Fibroblast of skin of right quadriceps (primary cell): ENCODE results near the gene HOXB13.

Experiments
- DNase-seq: peaks from one replicate; pipeline ENCODE4 v3.0.0-alpha.2; 2013

HOXB13 gene

GRCh38 chr17:48728232-48729231 lies at the start of gene HOXB13:
TSS of gene HOXB13 (minus strand) at chr17:48728750. CDS start at chr17:48728593, 157 bp downstream.
- DNase-seq, result peak; percentile 64

- DNase-seq, result no peak
These were observed 48.1 kb upstream of the HOXB13 start for GRCh38 chr17:48776602-48777001.

DNA sequence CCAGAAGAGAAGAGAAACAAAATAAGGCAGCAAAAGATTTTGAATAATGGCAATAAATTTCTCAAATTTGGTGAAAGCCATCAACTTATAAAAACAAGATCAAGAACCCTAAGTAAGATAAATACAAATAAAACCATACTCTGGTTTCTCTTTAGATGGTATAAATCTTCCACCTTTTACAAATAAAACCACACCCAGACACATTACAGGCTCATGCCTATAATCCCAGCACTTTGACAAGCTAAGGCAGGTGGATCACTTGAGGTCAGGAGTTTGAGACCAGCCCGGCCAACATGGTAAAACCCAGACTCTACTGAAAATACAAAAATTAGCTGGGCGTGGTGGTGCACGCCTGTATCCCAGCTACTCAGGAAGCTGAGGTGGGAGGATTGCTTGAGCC lies 44.7 kb upstream of the HOXB13 start:
- no peak for DNase-seq

- DNase-seq, result no peak
These were observed 42.4 kb upstream of the HOXB13 start for GRCh38 chr17:48770954-48771353.

GRCh38 chr17:48769009-48769675 lies 40.6 kb upstream of the HOXB13 start:
- DNase-seq, result no peak

- DNase-seq, result no peak
These were observed 38.8 kb upstream of the HOXB13 start for GRCh38 chr17:48767263-48767774.

DNA sequence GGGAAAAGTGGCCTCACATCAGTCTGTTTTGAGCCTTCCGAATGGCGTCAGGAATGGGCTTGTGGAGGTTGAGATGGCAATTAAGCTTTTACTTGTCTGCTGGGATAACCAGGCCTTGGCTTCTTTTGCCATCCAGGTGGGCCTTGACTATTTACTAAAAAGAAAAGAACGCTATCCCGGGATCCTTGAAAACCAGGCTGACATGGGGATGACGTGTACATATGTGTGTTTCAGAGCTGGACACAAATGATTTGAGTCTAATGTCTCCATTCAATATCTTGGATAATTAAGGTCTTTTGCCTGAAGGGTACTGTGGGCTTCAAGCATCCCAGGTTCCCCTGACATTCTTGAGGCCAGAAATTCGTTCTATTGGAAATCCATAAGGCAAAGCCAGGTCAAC lies 32.6 kb upstream of the HOXB13 start:
- DNase-seq, result no peak

DNA sequence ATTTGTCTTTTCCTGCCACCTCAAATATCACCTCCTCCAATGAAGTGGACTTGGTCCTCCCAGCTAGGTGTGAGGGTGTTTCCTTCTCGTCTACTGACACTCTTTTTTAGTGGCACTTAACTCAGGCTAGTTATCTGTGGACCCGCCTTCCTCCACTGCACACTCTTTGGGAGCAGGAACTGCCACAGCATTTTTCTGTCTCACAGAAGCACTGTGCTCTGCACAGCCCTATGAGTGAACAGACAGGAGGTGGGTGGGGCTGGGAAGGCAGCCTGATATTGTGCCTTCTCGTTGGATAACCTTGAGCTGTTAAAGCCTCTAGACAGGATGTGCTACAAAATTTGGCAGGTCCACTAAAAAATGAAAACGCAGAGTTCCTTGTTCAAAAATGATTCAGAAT lies 31.9 kb upstream of the HOXB13 start:
- DNase-seq, result no peak

DNA sequence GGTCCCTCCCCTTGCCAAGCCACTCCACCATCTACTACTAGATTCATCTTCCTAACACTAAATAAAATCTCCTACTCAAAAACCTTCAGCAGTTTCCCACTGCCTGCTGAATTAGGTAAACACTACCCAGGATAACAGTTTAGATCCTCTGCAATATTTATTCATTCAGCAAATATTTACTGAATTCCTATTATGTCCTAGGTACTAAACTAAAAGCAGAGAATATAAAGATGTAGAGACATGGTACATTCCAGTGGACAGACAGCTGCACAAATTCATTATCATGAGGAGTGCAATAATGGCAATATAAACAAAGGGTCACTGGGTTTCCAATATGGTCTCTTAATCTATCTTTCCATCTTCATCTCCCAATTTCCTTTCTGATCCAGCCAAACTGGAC lies 30.7 kb upstream of the HOXB13 start:
- DNase-seq, result no peak

DNA sequence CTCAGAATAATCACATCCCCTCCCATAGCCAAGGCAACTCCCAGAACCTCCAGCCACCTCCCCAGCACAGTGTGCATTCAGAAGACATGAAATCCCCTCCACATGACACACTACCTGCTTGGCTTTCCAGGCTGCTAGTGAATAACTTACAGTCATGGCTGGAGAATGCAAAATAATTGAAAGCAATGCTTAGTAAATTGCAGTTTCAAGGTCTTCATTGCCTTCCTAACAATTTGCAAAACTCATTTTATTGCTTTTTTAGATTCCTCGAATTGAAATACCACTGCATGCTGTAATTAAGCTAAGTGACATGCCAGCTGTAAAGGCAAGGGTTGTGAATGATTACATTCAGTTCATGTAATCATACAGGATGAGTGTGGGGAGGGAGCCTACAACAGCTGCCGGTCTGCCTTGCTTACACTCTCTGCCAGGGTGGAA lies 29.0 kb upstream of the HOXB13 start:
- peak; percentile 25 for DNase-seq

DNA sequence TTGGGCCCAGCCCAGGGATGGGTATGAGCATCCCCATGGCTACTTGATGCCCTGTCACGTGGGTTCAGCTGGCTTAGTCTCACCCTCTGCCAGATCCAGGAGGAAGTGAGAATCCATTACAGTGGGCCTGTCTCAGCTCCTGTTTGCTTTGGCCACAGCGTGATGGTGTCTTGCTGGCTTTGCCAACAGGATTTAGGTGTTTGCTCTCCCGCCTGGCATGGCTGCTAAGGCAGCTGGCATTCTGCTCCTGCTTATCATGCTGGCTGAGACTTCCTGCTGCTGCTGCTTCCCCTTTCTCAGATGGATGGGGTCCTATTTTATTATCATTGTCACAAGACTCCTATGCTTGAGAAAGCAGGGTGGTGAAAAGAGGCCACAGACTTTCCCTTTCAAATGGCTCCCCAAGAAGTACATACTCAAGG lies 28.3 kb upstream of the HOXB13 start:
- DNase-seq, result no peak

DNA sequence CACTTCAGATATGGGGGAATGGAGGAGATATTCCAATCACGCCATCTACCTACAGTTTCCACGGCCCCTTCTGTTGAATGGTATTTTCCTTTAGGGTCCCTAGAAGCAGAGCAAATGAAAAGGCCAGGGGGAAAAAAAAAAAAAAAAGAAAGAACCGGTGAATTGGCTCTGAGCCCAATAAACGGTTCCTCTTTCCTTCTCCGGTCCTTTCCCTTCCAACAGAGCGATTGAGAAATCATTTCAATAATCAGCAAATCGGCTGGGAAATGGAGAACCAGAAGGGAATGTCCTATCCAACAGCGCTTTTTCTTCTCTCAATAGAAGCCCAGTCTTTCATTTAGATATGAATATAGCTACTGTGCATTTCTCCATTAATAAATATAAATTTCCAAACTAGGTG lies 26.8 kb upstream of the HOXB13 start:
- DNase-seq, result no peak

GRCh38 chr17:48754500-48755261 lies 26.1 kb upstream of the HOXB13 start:
- DNase-seq, result no peak

DNA sequence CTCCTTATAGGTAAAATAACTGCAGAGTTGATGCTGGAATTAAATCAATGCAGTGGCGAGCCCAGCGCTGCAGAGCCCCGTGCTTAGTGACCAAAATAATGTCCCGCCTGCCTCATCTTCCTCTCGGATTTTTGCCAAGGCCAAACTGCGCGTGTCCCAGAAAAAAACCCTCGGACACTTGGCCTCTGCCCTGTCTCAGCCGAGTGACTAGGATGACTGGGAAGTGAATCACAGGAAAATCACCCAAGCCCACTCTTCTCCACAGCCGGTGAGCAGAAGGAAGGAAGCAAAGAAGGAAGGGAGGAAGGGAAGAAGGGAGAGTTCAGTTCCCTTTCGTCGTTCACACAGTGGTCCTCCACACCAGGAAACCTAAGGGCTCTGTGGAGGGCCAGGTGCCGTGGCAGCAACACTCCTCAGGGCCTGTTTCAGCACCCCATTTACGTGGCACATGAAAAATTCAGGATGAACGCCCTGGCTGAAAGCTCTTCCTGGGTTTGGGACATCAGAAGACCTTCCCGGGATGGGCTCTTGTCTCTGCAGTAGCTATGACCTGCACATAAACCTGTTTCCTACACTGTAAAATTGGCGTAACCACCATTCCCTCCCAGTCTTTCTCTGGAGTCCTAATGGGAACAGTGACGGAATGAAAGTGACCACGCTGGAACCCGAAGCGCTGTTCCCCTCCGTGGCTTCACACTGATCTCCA lies 25.4 kb upstream of the HOXB13 start:
- no peak for DNase-seq

DNA sequence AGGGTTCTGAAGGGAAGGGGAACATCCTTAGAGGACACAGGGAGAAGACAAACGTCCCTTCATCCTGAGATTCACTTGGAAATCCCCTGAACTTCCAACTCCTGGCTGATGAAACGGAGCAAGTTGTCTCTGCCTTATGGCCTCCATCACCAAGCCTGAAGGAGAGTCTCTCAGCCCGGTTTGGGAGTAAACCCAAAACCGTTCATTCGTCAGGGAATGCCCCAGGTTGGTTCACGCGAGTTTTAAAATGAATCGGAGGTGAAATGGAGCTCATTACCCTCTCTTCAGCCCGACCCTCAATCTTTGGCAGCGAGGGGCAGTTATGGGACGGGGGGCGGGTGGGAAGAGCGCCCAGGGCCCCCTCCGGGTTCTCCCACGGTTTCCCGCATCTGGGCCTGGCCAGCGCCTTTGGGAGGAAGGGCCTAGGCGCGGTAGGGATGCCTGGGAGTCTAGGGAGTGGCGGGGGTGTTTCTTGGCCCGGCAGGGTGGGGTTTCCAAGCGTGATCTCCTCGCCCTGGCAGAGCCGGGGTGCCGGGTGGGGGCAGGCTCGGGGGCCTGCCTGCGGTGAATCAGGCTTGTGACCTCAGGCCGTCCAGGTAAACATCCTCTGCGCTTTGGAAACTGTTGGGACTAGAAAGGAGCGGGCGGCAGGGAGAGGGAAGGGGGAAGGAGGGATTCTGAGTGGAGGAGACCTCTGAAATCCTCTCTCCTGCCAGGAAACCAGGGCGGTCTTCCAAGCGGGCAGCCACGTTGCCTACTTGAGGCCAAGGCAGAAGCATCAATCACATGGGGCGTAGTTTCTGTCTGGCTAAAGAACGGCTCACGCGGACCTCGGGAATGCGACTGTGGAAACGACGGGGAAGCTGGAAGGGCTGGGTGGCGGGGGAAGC lies 24.1 kb upstream of the HOXB13 start:
- DNase-seq, result no peak

GRCh38 chr17:48751733-48752398 lies 23.3 kb upstream of the HOXB13 start:
- DNase-seq, result no peak

GRCh38 chr17:48751172-48751571 lies 22.6 kb upstream of the HOXB13 start:
- DNase-seq, result no peak

- DNase-seq, result no peak
These were observed 21.3 kb upstream of the HOXB13 start for GRCh38 chr17:48749621-48750553.
